ENCODE results near the gene CDK8. TPM values are rescaled to one million over a fixed set of nuclear protein-coding genes. Genes with fewer than 3 reads are reported as not detected.

The CDK8 gene
- total and polyA plus RNA-seq, 10 of the 15 experiments (the other 5 are each of a cell fraction or from before 2014, with no cell fraction given): 8.6 to 23.5 (median 12.5) TPM

- ATAC-seq (no peak), FAIRE-seq (no peak), DNase-seq (ENCODE audit: low read depth, low spot score) (no peak)
- Histone ChIP-seq H4K20me1 (ENCODE audit: control insufficient read depth, insufficient read depth) (no peaks in the 10 kb centered on the region), H3K79me2 (ENCODE audit: control insufficient read depth, insufficient read depth, low read length) (no peaks in the 10 kb centered on the region), H3K4me1 (ENCODE audit: control insufficient read depth, insufficient read depth, low read length) (no peaks in the 10 kb centered on the region), H3K4me2 (ENCODE audit: control insufficient read depth, insufficient read depth) (no peak overlapping the region), H3K27me3 (replicated peaks in 1 of 2; ENCODE audit: control insufficient read depth in 2 of 2, insufficient read depth in 2 of 2, low read length in 1 of 2) (no peaks in the 10 kb centered on the region), H3K4me3 (no peak overlapping the region), H3K36me3 (ENCODE audit: control insufficient read depth in 2 of 2, insufficient read depth in 2 of 2, low read length in 1 of 2) (peaks cover 3 to 11% of the 10 kb centered on the region in 2 experiments; a peak in 3 of 4 replicates), H3K27ac (ENCODE audit: control insufficient read depth, insufficient read depth) (no peak overlapping the region), H2AFZ (ENCODE audit: control insufficient read depth, low read depth, low read length) (no peak overlapping the region), H3K9ac (ENCODE audit: control insufficient read depth, insufficient read depth, low read length) (no peak overlapping the region), H3K9me3 (replicated peaks; ENCODE audit: control insufficient read depth, insufficient read depth, low read length) (no peaks in the 10 kb centered on the region)
- intact Hi-C loops (cut with micrococcal nuclease; ENCODE audit: unreplicated experiment) (loop anchor here (10.0 kb wide), 1 partner anchor 216 kb away; no protein-coding TSS in a partner anchor), in situ Hi-C loops (cut with MboI) (no loop called here)
- WGBS (ENCODE audit: insufficient coverage, insufficient replicate concordance, low lambda C conversion rate, missing lambda C conversion rate): 95% methylated on average over 6 of the region's 6 CpGs
- ChIA-PET RAD21 (ENCODE audit: unreplicated experiment) (no interaction called here), POLR2A (no interaction called here), CTCF (interaction anchor here (1.7 kb wide), 1 partner anchor 216 kb away, joined by 6 read pairs; no protein-coding TSS in a partner anchor), SMC1A (ENCODE audit: uncharacterized antibody, unreplicated experiment) (interaction anchor here (1.1 to 1.3 kb wide), 2 partner anchors 9 to 10 kb away, joined by 3 to 5 read pairs; no protein-coding TSS in a partner anchor)
- TF ChIP-seq CHD1 (IDR thresholded peaks at IDR 0.05; ENCODE audit: low read depth, low read length) (no peak), NR2C1 (IDR thresholded peaks at IDR 0.05) (no peak), ZNF687 (IDR thresholded peaks at IDR 0.05) (no peak), IKZF1 (conservative IDR thresholded peaks at IDR 0.05) (no peak)
- TF ChIP-seq, protein P1, sequence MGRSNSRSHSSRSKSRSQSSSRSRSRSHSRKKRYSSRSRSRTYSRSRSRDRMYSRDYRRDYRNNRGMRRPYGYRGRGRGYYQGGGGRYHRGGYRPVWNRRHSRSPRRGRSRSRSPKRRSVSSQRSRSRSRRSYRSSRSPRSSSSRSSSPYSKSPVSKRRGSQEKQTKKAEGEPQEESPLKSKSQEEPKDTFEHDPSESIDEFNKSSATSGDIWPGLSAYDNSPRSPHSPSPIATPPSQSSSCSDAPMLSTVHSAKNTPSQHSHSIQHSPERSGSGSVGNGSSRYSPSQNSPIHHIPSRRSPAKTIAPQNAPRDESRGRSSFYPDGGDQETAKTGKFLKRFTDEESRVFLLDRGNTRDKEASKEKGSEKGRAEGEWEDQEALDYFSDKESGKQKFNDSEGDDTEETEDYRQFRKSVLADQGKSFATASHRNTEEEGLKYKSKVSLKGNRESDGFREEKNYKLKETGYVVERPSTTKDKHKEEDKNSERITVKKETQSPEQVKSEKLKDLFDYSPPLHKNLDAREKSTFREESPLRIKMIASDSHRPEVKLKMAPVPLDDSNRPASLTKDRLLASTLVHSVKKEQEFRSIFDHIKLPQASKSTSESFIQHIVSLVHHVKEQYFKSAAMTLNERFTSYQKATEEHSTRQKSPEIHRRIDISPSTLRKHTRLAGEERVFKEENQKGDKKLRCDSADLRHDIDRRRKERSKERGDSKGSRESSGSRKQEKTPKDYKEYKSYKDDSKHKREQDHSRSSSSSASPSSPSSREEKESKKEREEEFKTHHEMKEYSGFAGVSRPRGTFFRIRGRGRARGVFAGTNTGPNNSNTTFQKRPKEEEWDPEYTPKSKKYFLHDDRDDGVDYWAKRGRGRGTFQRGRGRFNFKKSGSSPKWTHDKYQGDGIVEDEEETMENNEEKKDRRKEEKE (IDR thresholded peaks at IDR 0.05): no peak
- BruUV-seq (replicated peaks): no TSS peak
These were observed 147.1 kb downstream of the CDK8 start for GRCh38 chr13:26401069-26401468.

Measured in GM12878 (cell line).